IPS-15b (cell line): ENCODE results near the gene VEPH1.
"Not testable (repeated sequence)": the region's sequence is repeated elsewhere in the genome, so short reads cannot be mapped to it uniquely, and the experiment has no call there.

ENCODE experiments used
- H3K27me3 ChIP-seq: one replicate; pipeline ENCODE4 v1.6.1; 2013; ENCODE audit warnings: low read length; ENCODE audit not compliant: control insufficient read depth, insufficient read depth
- H3K36me3 ChIP-seq: one replicate; pipeline ENCODE4 v1.6.1; 2013; ENCODE audit warnings: low read length; ENCODE audit not compliant: control insufficient read depth, insufficient read depth
- H3K4me1 ChIP-seq: one replicate; pipeline ENCODE4 v1.6.1; 2013; ENCODE audit warnings: mild to moderate bottlenecking, low read length; ENCODE audit not compliant: control insufficient read depth, insufficient read depth
- H3K4me3 ChIP-seq: one replicate; pipeline ENCODE4 v1.5.1; 2013; ENCODE audit warnings: low read depth, low read length
- H3K9ac ChIP-seq: one replicate; pipeline ENCODE4 v1.6.1; 2013; ENCODE audit warnings: low read depth, mild to moderate bottlenecking, low read length
- H3K9me3 ChIP-seq: one replicate; pipeline ENCODE4 v1.6.1; 2013; ENCODE audit warnings: mild to moderate bottlenecking, low read length; ENCODE audit not compliant: control insufficient read depth, insufficient read depth

The VEPH1 gene

DNA sequence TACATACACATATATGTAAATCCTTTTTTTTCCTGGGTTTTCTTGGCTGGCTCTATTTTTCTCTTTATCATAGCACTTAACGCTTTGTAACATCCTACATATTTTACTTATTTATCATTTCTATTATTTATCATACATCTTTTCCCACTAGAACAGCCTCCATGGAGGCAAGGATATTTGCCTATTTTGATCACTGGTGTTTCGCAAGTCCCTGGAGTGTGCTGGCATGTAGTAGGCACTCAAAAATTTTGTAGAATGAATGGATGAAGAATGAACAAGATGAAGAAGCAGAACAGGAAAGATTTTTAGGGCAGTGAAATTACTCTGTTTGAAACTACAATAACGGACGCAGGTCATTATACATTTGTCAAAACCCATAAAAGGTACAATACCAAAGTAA is 149.6 kb downstream of the VEPH1 start:
- Histone ChIP-seq H3K4me3 (no peak overlapping the region), H3K4me1 (peaks cover 5% of the 10 kb centered on the region), H3K27me3 (no peaks in the 10 kb centered on the region), H3K9ac (no peak overlapping the region), H3K9me3 (no peaks in the 10 kb centered on the region), H3K36me3 (no peaks in the 10 kb centered on the region)

DNA sequence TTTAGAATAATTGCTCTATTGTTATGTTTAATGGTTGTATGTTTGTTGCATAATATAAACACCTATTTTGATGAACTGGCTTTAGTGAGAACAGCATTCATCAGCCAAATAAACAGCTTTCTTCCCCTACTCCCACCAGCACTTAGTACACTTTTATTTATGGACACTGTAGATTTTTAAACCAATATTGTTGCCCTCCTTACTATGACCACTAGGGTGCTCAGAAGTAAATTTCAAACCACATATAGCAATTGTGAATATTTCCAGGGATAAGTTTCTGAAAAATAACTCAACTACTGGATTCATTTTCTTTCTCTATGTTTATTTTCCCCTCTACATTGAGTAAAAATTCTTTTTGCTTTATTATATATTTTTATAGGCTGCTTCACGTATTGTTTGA is 151.2 kb downstream of the VEPH1 start:
- H3K9me3 ChIP-seq, result no peaks in the 10 kb centered on the region
- H3K36me3 ChIP-seq, result no peaks in the 10 kb centered on the region
- no peaks in the 10 kb centered on the region for H3K27me3 ChIP-seq
- H3K4me3 ChIP-seq, result no peak overlapping the region
- no peak overlapping the region for H3K9ac ChIP-seq
- H3K4me1 ChIP-seq, result peaks cover 5% of the 10 kb centered on the region

DNA sequence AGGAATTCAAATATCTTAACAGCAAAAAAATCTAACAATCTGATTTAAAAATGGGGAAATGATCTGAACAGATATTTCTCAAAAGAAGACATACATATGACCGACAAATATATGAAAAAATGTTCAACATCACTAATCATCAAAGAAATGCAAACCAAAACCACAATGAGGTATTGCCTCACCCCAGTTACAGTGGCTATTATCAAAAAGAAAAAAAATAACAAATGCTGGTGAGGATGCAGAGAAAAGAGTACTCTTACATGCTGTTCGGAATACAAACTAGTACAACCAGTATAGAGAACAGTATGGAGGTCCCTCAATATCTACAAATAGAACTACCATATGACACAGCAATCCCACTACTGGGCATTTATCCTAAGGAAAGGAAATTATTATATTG is 152.6 kb downstream of the VEPH1 start:
- not testable (repeated sequence) for H3K9ac ChIP-seq, H3K9me3 ChIP-seq, H3K27me3 ChIP-seq, H3K36me3 ChIP-seq, H3K4me3 ChIP-seq, H3K4me1 ChIP-seq

DNA sequence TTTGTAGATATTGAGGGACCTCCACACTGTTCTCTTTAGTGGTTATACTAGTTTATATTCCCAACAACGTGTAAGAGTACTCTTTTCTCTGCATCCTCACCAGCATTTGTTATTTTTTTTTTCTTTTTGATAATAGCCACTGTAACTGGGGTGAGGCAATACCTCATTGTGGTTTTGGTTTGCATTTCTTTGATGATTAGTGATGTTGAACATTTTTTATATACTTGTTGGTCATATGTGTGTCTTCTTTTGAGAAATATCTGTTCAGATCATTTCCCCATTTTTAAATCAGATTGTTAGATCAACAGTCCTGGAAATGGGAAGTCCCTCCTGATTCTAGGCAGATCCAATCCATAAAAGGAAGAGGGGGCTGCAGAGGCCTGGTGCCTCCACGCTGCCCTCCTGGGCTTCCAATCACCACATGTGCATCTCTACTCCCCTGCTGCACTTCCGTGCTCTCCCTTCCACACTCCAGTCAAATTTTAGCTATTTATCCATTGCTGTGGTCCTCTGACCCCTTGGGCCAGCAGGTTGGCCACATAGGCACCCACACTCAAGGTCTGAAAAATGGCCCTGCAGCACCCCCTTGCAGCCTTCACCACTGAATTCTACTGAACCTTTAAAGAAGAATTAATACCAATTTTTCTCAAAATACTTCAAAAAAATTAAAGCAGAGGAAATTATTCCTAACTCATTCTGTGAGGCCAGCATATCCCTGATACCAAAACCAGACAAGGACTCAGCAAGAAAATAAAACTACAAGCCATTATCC is 154.7 kb downstream of the VEPH1 start:
- not testable (repeated sequence) for H3K9me3 ChIP-seq, H3K36me3 ChIP-seq, H3K4me1 ChIP-seq, H3K27me3 ChIP-seq, H3K4me3 ChIP-seq, H3K9ac ChIP-seq

- Histone ChIP-seq H3K4me1 (no peaks in the 10 kb centered on the region), H3K36me3 (no peaks in the 10 kb centered on the region), H3K9me3 (no peaks in the 10 kb centered on the region), H3K9ac (no peak overlapping the region), H3K4me3 (peak overlapping the region; percentile 11), H3K27me3 (no peaks in the 10 kb centered on the region)
Observed at GRCh38 chr3:157347577-157348303, 155.5 kb downstream of the VEPH1 start.

DNA sequence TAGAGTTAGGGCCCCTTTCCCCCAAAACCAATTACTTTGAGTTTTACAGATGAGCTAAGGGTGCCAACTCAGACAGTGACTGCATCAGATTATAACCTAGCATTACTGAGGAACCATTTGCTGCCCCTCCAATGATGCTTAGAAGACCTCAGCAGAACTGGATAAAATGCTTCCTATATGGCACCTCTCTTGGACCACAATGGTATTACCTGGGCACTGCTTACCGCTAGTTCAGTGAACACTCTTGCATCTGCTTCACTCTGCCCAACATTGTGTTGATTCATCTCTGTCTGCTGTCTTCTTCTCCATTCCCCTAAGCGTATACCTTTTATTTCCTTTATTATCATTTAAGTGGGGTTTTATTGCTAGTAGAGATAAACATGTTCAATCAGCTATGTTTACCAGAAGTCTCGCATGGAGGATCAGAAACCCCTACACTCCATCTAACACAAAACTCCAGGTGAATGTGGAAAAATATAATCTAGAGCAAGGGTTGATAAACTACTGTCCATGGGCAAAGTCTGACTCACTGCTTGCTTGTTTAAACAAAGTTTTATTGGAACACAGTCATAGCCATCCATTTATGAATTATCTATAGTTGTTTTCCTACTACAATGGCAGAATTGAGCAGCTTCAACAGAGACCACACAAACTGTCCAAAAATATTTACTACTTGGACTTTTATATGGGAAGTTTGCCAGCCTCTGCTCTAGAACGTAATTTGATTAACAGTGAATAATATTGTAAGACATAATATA is 166.8 kb downstream of the VEPH1 start:
- peaks cover 12% of the 10 kb centered on the region for H3K4me1 ChIP-seq
- H3K9me3 ChIP-seq, result peaks cover 6% of the 10 kb centered on the region
- H3K27me3 ChIP-seq, result no peaks in the 10 kb centered on the region
- no peaks in the 10 kb centered on the region for H3K36me3 ChIP-seq
- no peak overlapping the region for H3K9ac ChIP-seq
- no peak overlapping the region for H3K4me3 ChIP-seq

DNA sequence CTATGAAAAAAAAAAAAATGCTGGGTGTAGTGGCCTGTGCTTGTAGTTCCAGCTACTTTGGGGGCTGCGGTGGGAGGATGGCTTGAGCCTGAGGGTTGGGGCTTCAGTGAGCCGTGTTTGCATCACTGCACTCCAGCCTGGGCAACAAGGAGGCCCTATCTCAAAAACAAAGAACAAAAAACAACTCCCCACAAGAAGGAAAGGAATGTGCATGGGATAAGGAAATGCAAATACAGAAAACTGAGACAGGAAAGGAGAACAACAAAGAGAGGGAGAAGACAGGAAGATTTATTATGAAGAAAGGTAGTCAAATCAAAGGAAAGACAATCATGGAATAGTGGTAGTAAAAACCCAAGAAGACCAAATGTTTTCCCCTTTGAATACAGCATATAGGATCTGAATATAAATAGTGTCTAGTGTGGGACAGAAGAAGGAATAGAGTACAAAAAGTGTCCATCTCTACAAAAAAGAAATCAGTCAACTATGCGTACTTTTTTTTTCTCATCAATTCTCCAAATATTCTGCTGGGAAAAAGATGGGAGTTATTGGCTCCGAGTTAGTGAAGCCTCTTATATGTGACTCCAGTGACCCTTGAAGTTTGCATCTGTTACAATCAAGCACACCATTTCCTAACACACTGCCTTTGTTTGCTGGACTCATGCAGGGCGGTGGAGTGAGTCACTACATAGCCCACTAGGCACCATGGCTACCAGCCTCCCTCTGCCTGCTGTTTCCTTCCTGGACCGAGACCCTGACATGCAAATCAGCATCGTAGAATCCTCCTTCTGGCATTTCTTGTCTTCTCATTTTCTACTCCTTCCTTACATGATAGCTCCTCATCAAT is 167.8 kb downstream of the VEPH1 start:
- Histone ChIP-seq H3K9me3 (peaks cover 6% of the 10 kb centered on the region), H3K27me3 (no peaks in the 10 kb centered on the region), H3K4me3 (no peak overlapping the region), H3K9ac (no peak overlapping the region), H3K4me1 (peaks cover 12% of the 10 kb centered on the region), H3K36me3 (no peaks in the 10 kb centered on the region)

DNA sequence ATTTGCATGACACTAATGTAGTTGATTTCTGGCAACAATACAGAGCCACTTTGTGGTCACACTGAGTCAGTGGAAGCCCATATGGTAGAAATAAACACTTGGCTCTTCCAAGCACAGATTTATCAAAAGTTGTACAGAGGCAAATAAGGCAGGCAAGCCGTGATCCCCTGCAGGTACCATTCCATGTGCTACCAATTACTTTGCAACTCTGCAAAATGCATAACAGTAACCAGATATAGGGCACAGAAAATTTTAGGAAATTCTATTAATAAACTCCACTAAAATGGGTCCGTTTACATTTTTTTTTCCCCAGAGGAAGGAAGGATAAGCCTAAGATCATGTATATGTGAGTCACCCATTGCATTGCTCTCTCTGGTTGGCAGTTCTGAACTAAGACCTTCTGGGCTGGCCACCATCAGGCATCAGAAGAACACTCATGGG is 169.6 kb downstream of the VEPH1 start:
- Histone ChIP-seq H3K4me1 (peaks cover 12% of the 10 kb centered on the region), H3K36me3 (no peaks in the 10 kb centered on the region), H3K9me3 (no peaks in the 10 kb centered on the region), H3K9ac (no peak overlapping the region), H3K27me3 (no peaks in the 10 kb centered on the region), H3K4me3 (no peak overlapping the region)

GRCh38 chr3:157330206-157330605 is 173.0 kb downstream of the VEPH1 start:
- no peak overlapping the region for H3K4me3 ChIP-seq
- H3K9ac ChIP-seq, result no peak overlapping the region
- H3K36me3 ChIP-seq, result no peaks in the 10 kb centered on the region
- H3K27me3 ChIP-seq, result no peaks in the 10 kb centered on the region
- H3K9me3 ChIP-seq, result no peaks in the 10 kb centered on the region
- peaks cover 4% of the 10 kb centered on the region for H3K4me1 ChIP-seq

- Histone ChIP-seq H3K4me1 (no peaks in the 10 kb centered on the region), H3K4me3 (no peak overlapping the region), H3K36me3 (no peaks in the 10 kb centered on the region), H3K9ac (no peak overlapping the region), H3K27me3 (no peaks in the 10 kb centered on the region), H3K9me3 (no peaks in the 10 kb centered on the region)
Observed at GRCh38 chr3:157329551-157329950, 173.7 kb downstream of the VEPH1 start.

DNA sequence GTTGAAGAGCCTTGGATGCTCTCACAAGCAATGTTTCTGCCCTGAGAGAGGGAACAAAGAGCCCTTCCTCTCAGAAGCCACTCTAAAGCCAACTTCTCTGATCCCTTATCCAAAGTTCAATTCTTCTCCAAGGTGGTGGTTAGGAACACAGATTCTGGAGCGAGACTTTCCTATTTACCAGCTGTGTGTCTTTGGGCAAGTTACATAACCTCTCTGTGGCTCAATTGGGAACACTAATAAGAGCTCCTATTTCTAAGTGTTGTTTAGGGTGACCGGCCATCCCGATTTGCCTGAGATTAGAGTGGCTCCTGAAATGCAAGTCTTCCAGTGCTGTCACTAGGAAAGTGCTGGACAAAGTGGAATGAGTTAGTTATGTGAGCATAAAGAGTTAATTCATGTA is 175.4 kb downstream of the VEPH1 start:
- H3K27me3 ChIP-seq, result no peaks in the 10 kb centered on the region
- H3K4me3 ChIP-seq, result no peak overlapping the region
- no peaks in the 10 kb centered on the region for H3K36me3 ChIP-seq
- H3K4me1 ChIP-seq, result no peaks in the 10 kb centered on the region
- H3K9ac ChIP-seq, result no peak overlapping the region
- H3K9me3 ChIP-seq, result no peaks in the 10 kb centered on the region
